ENCODE data around the gene PPP1CA.

PPP1CA gene

GRCh38 chr11:67387069-67387468, 14.6 kb downstream of the PPP1CA start:
- H3K36me3 ChIP-seq (ENCODE audit: insufficient read depth, low read length) = no peaks in the 10 kb centered on the region
- no peak overlapping the region for H3K4me3 ChIP-seq
- no peak overlapping the region for H3K27ac ChIP-seq
- TF ChIP-seq EZH2 (IDR thresholded peaks at IDR 0.05) = no peak
- no peak for TF ChIP-seq FOXP2 (optimal IDR thresholded peaks at IDR 0.05; ENCODE audit: control extremely low read depth, extremely low read length, insufficient read depth)
- no peak for TF ChIP-seq POLR2AphosphoS5 (IDR thresholded peaks at IDR 0.05; ENCODE audit: borderline replicate concordance, low read depth, low read length)
- no peak for DNase-seq (ENCODE audit: low read depth, low spot score)
- H3K9ac ChIP-seq (ENCODE audit: insufficient read length) = no peak overlapping the region
- no peaks in the 10 kb centered on the region for H3K9me3 ChIP-seq (ENCODE audit: low read depth, low read length)

- no peak for DNase-seq (ENCODE audit: low read depth, low spot score)
- no peaks in the 10 kb centered on the region for H3K9me3 ChIP-seq (ENCODE audit: low read depth, low read length)
- H3K9ac ChIP-seq (ENCODE audit: insufficient read length) = no peak overlapping the region
- H3K27ac ChIP-seq = no peak overlapping the region
- no peak overlapping the region for H3K4me3 ChIP-seq
- TF ChIP-seq FOXP2 (optimal IDR thresholded peaks at IDR 0.05; ENCODE audit: control extremely low read depth, extremely low read length, insufficient read depth) (no peak), EZH2 (IDR thresholded peaks at IDR 0.05) (no peak), POLR2AphosphoS5 (IDR thresholded peaks at IDR 0.05; ENCODE audit: borderline replicate concordance, low read depth, low read length) (no peak)
- H3K36me3 ChIP-seq (ENCODE audit: insufficient read depth, low read length) = no peaks in the 10 kb centered on the region
Measured at GRCh38 chr11:67384851-67385366, 16.7 kb downstream of the PPP1CA start.

- no peak for TF ChIP-seq FOXP2 (optimal IDR thresholded peaks at IDR 0.05; ENCODE audit: control extremely low read depth, extremely low read length, insufficient read depth)
- TF ChIP-seq EZH2 (IDR thresholded peaks at IDR 0.05) = no peak
- TF ChIP-seq POLR2AphosphoS5 (IDR thresholded peaks at IDR 0.05; ENCODE audit: borderline replicate concordance, low read depth, low read length) = no peak
- no peak for DNase-seq (ENCODE audit: low read depth, low spot score)
- H3K9ac ChIP-seq (ENCODE audit: insufficient read length) = no peak overlapping the region
- H3K36me3 ChIP-seq (ENCODE audit: insufficient read depth, low read length) = no peaks in the 10 kb centered on the region
- H3K4me3 ChIP-seq = no peak overlapping the region
- no peaks in the 10 kb centered on the region for H3K9me3 ChIP-seq (ENCODE audit: low read depth, low read length)
- H3K27ac ChIP-seq = no peak overlapping the region
Measured at GRCh38 chr11:67382276-67383136, 19.2 kb downstream of the PPP1CA start.

- H3K27ac ChIP-seq = no peak overlapping the region
- H3K36me3 ChIP-seq (ENCODE audit: insufficient read depth, low read length) = no peaks in the 10 kb centered on the region
- no peak overlapping the region for H3K9ac ChIP-seq (ENCODE audit: insufficient read length)
- TF ChIP-seq POLR2AphosphoS5 (IDR thresholded peaks at IDR 0.05; ENCODE audit: borderline replicate concordance, low read depth, low read length) = no peak
- no peak for TF ChIP-seq EZH2 (IDR thresholded peaks at IDR 0.05)
- no peak for TF ChIP-seq FOXP2 (optimal IDR thresholded peaks at IDR 0.05; ENCODE audit: control extremely low read depth, extremely low read length, insufficient read depth)
- H3K9me3 ChIP-seq (ENCODE audit: low read depth, low read length) = no peaks in the 10 kb centered on the region
- H3K4me3 ChIP-seq = no peak overlapping the region
- DNase-seq (ENCODE audit: low read depth, low spot score) = no peak
Measured at GRCh38 chr11:67381244-67381972, 20.2 kb downstream of the PPP1CA start.

- no peak for DNase-seq (ENCODE audit: low read depth, low spot score)
- Histone ChIP-seq H3K36me3 (ENCODE audit: insufficient read depth, low read length) (no peaks in the 10 kb centered on the region), H3K9me3 (ENCODE audit: low read depth, low read length) (no peaks in the 10 kb centered on the region), H3K9ac (ENCODE audit: insufficient read length) (peak overlapping the region; percentile 0), H3K27ac (no peak overlapping the region), H3K4me3 (no peak overlapping the region)
- TF ChIP-seq EZH2 (IDR thresholded peaks at IDR 0.05) (no peak), POLR2AphosphoS5 (IDR thresholded peaks at IDR 0.05; ENCODE audit: borderline replicate concordance, low read depth, low read length) (no peak), FOXP2 (optimal IDR thresholded peaks at IDR 0.05; ENCODE audit: control extremely low read depth, extremely low read length, insufficient read depth) (no peak)
Measured at GRCh38 chr11:67379061-67380058, 22.3 kb downstream of the PPP1CA start.

GRCh38 chr11:67378544-67378943, 23.1 kb downstream of the PPP1CA start:
- H3K4me3 ChIP-seq = no peak overlapping the region
- TF ChIP-seq FOXP2 (optimal IDR thresholded peaks at IDR 0.05; ENCODE audit: control extremely low read depth, extremely low read length, insufficient read depth) (no peak), POLR2AphosphoS5 (IDR thresholded peaks at IDR 0.05; ENCODE audit: borderline replicate concordance, low read depth, low read length) (no peak), EZH2 (IDR thresholded peaks at IDR 0.05) (no peak)
- DNase-seq (ENCODE audit: low read depth, low spot score) = no peak
- no peaks in the 10 kb centered on the region for H3K36me3 ChIP-seq (ENCODE audit: insufficient read depth, low read length)
- no peak overlapping the region for H3K27ac ChIP-seq
- H3K9me3 ChIP-seq (ENCODE audit: low read depth, low read length) = no peaks in the 10 kb centered on the region
- no peak overlapping the region for H3K9ac ChIP-seq (ENCODE audit: insufficient read length)

- Histone ChIP-seq H3K9ac (ENCODE audit: insufficient read length) (no peak overlapping the region), H3K9me3 (ENCODE audit: low read depth, low read length) (no peaks in the 10 kb centered on the region), H3K4me3 (no peak overlapping the region), H3K27ac (no peak overlapping the region), H3K36me3 (ENCODE audit: insufficient read depth, low read length) (no peaks in the 10 kb centered on the region)
- TF ChIP-seq EZH2 (IDR thresholded peaks at IDR 0.05) (no peak), FOXP2 (optimal IDR thresholded peaks at IDR 0.05; ENCODE audit: control extremely low read depth, extremely low read length, insufficient read depth) (no peak), POLR2AphosphoS5 (IDR thresholded peaks at IDR 0.05; ENCODE audit: borderline replicate concordance, low read depth, low read length) (no peak)
- DNase-seq (ENCODE audit: low read depth, low spot score) = no peak
Measured at GRCh38 chr11:67376873-67377808, 24.5 kb downstream of the PPP1CA start.
